NCI-H460 (cell line): ENCODE results near the gene AMN1. TPM values are rescaled to one million over a fixed set of nuclear protein-coding genes. Genes with fewer than 3 reads are reported as not detected.

ENCODE experiments used
- DNase-seq: peaks from one replicate; pipeline ENCODE4 v3.0.0-alpha.2; 2016; ENCODE audit warnings: low read depth; ENCODE audit errors: extremely low read depth
- small RNA-seq, 2 experiments: library from RNA; depleted of rRNA; stranded (forward); fragments of <200 nt; gene quantifications; one replicate each; pipeline ENCODE3, GENCODE V24; 2014
- total RNA-seq: library from RNA; depleted of rRNA; stranded (reverse); fragments of >200 nt; shearing (Covaris generic); gene quantifications from 2 replicates; pipeline ENCODE4 v1.2.3, GENCODE V29; 2014; rRNA removed

The AMN1 gene
- total RNA-seq, 1 experiment from 2014 or later: 20.1 TPM

DNA sequence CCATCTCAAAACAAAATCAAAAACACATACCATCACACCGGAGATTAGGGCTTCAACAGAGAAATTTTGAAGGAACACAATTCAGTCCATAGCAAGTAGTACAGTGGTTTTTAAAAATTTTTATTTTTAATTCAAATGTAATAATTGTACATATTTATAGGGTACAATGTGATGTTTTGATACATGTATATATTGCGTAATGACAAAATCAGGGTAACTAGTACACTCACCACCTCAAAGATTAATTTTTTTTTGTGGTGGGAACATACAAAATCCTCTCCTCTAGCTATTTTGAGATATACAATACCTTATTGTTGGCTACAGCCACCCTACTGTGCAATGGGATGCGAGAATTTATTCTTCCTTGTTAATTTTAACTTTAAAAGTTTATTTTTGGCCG, 95.4 kb downstream of the AMN1 start:
- no peak for DNase-seq

GRCh38 chr12:31631809-31632208, 97.0 kb downstream of the AMN1 start:
- no peak for DNase-seq

- no peak for DNase-seq
Observed at GRCh38 chr12:31631023-31631724, 97.6 kb downstream of the AMN1 start.

GRCh38 chr12:31629756-31630732, 98.8 kb downstream of the AMN1 start:
- no peak for DNase-seq

DNA sequence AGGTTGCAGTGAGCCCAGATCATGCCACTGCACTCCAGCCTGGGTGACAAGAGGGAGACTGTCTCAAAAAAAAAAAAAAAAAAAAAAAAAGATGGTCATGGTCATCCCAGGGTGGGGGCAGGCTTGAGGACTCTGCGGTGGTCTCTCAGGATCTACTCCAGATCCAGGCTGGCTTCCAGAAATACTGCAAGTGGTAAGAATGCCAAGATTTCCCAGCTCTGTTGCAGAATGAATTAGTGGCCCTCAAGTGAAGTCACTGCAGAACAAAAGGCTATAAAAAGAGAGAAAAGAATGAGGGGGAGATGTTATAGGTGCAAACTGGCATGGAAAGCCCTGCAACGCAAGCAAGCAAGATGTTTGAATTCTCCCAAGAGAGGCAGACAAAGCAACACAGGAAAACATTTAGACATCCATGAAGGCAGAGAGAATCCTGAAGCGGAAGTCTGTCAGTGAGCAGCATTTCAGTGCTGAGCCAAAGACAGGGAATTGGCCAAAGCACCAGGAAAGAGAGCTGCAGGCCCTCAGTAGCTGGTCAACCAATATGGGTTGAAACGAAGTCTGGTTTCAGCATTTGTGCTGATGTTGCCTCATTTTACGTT, 101.3 kb downstream of the AMN1 start:
- DNase-seq: no peak

GRCh38 chr12:31626270-31626995, 102.4 kb downstream of the AMN1 start:
- no peak for DNase-seq

DNA sequence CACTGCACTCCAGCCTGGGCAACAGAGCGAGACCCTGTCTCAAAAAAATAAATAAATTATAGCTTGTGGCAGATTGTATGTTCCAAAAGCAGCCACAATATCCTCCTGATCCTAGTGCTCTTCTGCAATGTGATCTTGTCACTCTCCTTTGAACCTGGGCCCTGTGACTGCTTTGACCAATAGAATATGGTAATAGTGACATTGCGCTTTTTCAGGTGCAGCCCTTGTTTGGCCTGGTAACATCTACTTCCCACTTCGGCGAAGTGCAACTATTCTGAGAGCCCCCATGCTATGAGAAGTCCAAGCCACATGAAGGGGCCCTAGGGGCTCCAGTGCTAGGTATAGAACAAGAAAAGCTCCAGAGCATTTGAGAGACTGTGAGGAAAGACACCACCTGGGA, 106.8 kb downstream of the AMN1 start:
- DNase-seq: no peak

Small RNA genes within 50 kb of the gene (small RNA-seq; reads per million reads assigned to genes)
- gene AC023157.2: 0 reads per million in 2 experiments

Other genes with a start within 250 kb of the AMN1 start
- 18.9 and 19.0 TPM in 2 replicates for gene DENND5B, start 137.9 kb downstream of the AMN1 start, total RNA-seq
- gene ETFBKMT, start 69.3 kb downstream of the AMN1 start, total RNA-seq: 0.84 and 1.0 TPM in 2 replicates
- gene RESF1, start 230.4 kb upstream of the AMN1 start, total RNA-seq: 16.8 and 21.4 TPM in 2 replicates